Fibroblast of lung (primary cell): ENCODE measurements around the gene ZNF750. TPM values are rescaled to one million over a fixed set of nuclear protein-coding genes. Genes with fewer than 3 reads are reported as not detected.

Experiments used
- DNase-seq, 2 donors: peaks; one replicate each; pipeline versions ENCODE4 v3.0.0 to v3.0.0-alpha.2; 2010; ENCODE audit warnings: low read depth in 2 of 2
- H2AFZ ChIP-seq: 2 replicates; pipeline ENCODE4 v1.5.1; 2012; ENCODE audit warnings: low read length, control low read depth, inconsistent platforms
- H3K27ac ChIP-seq: 2 replicates; pipeline ENCODE4 v1.5.1; 2011; ENCODE audit warnings: low read length, control low read depth; ENCODE audit not compliant: insufficient read depth
- H3K27me3 ChIP-seq: 2 replicates; pipeline ENCODE4 v1.5.1; 2011; ENCODE audit warnings: mild to moderate bottlenecking, low read length; ENCODE audit not compliant: control insufficient read depth, insufficient read depth
- H3K36me3 ChIP-seq: 2 replicates; pipeline ENCODE4 v1.5.1; 2011; ENCODE audit warnings: low read length; ENCODE audit not compliant: control insufficient read depth, insufficient read depth
- H3K4me1 ChIP-seq: 2 replicates; pipeline ENCODE4 v1.5.1; 2011; ENCODE audit warnings: low read length; ENCODE audit not compliant: control insufficient read depth, insufficient read depth; ENCODE audit errors: extremely low read depth
- H3K4me2 ChIP-seq: 2 replicates; pipeline ENCODE4 v1.5.1; 2011; ENCODE audit warnings: low read length, control low read depth; ENCODE audit not compliant: insufficient read depth; ENCODE audit errors: extremely low read depth
- H3K4me3 ChIP-seq, 4 experiments: fragments of 200-600 bp in 1 of 4; sonication (generic) in 1 of 4; replicated peaks in 1 of 4; 2 replicates each; pipeline ENCODE4 v1.5.1; 2011 to 2016; ENCODE audit warnings: low read length in 4 of 4, low read depth in 3 of 4, mild to moderate bottlenecking in 3 of 4, control low read depth in 2 of 4, inconsistent platforms in 1 of 4, mixed read lengths in 1 of 4; ENCODE audit not compliant: insufficient read depth in 1 of 4; ENCODE audit errors: control extremely low read depth in 1 of 4
- H3K79me2 ChIP-seq: 2 replicates; pipeline ENCODE4 v1.5.1; 2012; ENCODE audit warnings: mild to moderate bottlenecking, low read length, inconsistent platforms; ENCODE audit not compliant: control insufficient read depth, insufficient read depth
- H3K9ac ChIP-seq: 2 replicates; pipeline ENCODE4 v1.5.1; 2011; ENCODE audit warnings: mild to moderate bottlenecking, low read length, control low read depth; ENCODE audit not compliant: insufficient read depth
- H3K9me3 ChIP-seq: 2 replicates; pipeline ENCODE4 v1.5.1; 2012; ENCODE audit warnings: low read depth, low read length; ENCODE audit not compliant: control insufficient read depth, insufficient read depth
- H4K20me1 ChIP-seq: 2 replicates; pipeline ENCODE4 v1.5.1; 2011; ENCODE audit warnings: low read length; ENCODE audit not compliant: control insufficient read depth, insufficient read depth; ENCODE audit errors: extremely low read depth
- EZH2 ChIP-seq: IDR thresholded peaks from 2 replicates; pipeline ENCODE4 v1.5.1; 2012; ENCODE audit warnings: low read length, control low read depth, mild to moderate bottlenecking; ENCODE audit errors: missing control alignments
- polyA plus RNA-seq, 2 donors: library from polyadenylated mRNA; depleted of rRNA in 1 of 2; stranded (reverse) in 1 of 2; unstranded in 1 of 2; fragments of >200 nt; gene quantifications; 2 replicates each; pipeline ENCODE4 v1.2.1, GENCODE V29; 2011 to 2012; ENCODE audit warnings: missing spikeins in 1 of 2
- total RNA-seq: library from RNA; depleted of rRNA; stranded (reverse); fragments of >200 nt; gene quantifications from 2 replicates; pipeline ENCODE4 v1.2.1, GENCODE V29; 2014
- TF ChIP-seq, protein P1 (sequence below), 2 donors: IDR thresholded peaks in 1 of 2; conservative IDR thresholded peaks in 1 of 2; 1 replicate in 1 of 2; 2 replicates in 1 of 2; pipeline ENCODE4 v1.5.1; 2011 to 2012; ENCODE audit warnings: low read length in 2 of 2, control low read depth in 1 of 2, inconsistent platforms in 1 of 2, low read depth in 1 of 2, mild to moderate bottlenecking in 1 of 2

ZNF750 gene
- total and polyA plus RNA-seq, 2 donors (not counting 1 experiment from before 2014, with no cell fraction given) = not detected

DNA sequence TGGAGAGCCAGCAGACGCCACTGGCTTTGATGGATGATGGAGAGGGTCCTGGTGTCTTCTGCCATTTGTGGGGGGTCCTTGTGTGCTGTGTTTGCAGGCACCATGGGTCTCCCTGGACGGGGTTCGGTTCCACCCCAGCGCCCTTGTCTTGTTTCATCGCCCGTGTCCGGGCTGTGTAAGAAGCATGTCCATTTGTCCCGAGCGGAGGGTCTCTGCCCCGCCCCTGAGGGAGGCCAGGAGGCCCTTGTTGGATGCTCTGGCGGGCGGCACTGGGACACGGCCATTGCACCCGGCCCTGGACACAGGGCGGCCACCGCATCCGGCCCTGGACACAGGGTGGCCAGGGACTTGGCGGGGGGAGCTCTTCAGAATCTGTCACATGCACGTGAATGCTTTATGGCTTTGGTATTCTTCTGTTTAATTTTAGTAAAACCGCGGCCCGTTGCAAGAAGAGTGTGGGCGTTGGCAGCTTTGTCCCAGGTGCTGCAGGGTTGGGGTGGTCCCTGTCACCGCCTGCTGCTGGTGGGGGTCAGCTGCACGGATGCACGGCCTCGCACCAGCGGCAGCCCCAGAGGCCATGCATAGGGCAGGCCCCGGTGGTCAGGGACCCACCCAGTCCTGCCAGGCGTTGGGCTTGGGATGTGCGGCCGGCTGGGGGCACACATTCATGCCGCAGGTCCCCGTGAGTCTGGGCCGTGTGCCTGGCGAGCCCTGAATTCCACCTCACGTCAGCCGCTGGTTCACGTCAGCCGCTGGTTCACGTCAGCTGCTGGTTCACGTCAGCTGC lies 21.0 kb upstream of the ZNF750 start:
- peaks cover 7% of the 10 kb centered on the region for H3K4me1 ChIP-seq
- no peak overlapping the region for H3K4me3 ChIP-seq
- no peaks in the 10 kb centered on the region for H3K79me2 ChIP-seq
- no peaks in the 10 kb centered on the region for H4K20me1 ChIP-seq
- no peaks in the 10 kb centered on the region for H3K9me3 ChIP-seq
- H2AFZ ChIP-seq = no peak overlapping the region
- H3K9ac ChIP-seq = no peak overlapping the region
- DNase-seq = no peak
- TF ChIP-seq, protein P1, sequence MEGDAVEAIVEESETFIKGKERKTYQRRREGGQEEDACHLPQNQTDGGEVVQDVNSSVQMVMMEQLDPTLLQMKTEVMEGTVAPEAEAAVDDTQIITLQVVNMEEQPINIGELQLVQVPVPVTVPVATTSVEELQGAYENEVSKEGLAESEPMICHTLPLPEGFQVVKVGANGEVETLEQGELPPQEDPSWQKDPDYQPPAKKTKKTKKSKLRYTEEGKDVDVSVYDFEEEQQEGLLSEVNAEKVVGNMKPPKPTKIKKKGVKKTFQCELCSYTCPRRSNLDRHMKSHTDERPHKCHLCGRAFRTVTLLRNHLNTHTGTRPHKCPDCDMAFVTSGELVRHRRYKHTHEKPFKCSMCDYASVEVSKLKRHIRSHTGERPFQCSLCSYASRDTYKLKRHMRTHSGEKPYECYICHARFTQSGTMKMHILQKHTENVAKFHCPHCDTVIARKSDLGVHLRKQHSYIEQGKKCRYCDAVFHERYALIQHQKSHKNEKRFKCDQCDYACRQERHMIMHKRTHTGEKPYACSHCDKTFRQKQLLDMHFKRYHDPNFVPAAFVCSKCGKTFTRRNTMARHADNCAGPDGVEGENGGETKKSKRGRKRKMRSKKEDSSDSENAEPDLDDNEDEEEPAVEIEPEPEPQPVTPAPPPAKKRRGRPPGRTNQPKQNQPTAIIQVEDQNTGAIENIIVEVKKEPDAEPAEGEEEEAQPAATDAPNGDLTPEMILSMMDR (conservative IDR thresholded peaks at IDR 0.05 in 1 of 2, IDR thresholded peaks at IDR 0.05 in 1 of 2; ENCODE audit: low read depth in 1 of 2, low read length in 2 of 2) = no peak
- no peak for TF ChIP-seq EZH2
- no peak overlapping the region for H3K4me2 ChIP-seq
- no peaks in the 10 kb centered on the region for H3K27me3 ChIP-seq
- H3K36me3 ChIP-seq = no peaks in the 10 kb centered on the region
- no peak overlapping the region for H3K27ac ChIP-seq

DNA sequence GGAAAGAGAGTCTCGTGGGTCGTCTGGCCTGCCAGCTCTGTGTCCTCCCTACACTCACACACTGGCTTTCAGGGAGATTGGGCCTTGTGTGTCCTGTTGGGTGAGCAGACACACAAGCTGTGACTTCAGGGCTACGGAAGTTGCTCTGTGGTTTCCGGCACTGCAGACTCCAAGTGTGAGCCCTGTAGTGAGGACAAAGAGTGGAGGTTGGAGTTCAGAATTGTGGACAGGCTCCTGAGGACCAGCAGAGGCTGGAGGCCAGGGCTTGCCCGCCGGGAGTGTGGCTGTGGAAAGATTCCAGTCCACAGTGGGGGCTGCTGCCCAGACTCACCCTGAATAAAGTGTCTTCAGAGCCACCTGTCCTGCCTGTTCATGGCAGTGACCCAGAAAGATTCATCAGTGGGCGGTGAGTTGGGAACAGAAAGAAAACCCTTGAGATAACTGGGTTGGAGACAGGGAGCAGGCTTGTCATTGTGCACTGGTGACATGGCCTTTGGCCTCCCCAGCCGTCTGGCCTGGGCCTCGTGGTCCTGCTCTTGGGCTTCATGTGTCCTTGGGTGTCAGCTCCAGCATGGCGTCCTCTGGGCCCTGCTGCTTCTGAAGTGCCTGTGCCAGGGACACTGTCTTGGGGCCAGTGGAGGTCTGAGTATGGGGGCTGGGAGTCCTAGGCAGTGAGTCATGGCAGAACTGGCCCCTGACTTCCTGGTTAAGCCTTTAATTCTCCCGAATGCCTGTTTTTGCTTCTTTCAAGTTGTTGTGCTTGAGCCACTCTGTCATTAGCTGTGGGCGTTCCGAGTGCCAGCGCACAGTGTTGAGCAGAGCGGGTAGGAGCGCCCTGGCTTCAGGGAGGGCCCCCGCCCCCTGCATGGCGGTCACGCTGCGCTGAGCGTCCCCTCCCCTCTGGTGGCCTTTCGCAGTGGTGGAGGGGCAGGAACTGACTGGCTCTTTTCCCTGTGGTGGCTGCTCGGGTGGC lies 19.9 kb upstream of the ZNF750 start:
- H3K27me3 ChIP-seq = no peaks in the 10 kb centered on the region
- peaks cover 7% of the 10 kb centered on the region for H3K4me1 ChIP-seq
- no peaks in the 10 kb centered on the region for H3K79me2 ChIP-seq
- no peaks in the 10 kb centered on the region for H3K36me3 ChIP-seq
- H3K9ac ChIP-seq = no peak overlapping the region
- TF ChIP-seq, protein P1 (conservative IDR thresholded peaks at IDR 0.05 in 1 of 2, IDR thresholded peaks at IDR 0.05 in 1 of 2; ENCODE audit: low read depth in 1 of 2, low read length in 2 of 2) = no peak
- TF ChIP-seq EZH2 = no peak
- H3K9me3 ChIP-seq = no peaks in the 10 kb centered on the region
- no peak overlapping the region for H3K4me3 ChIP-seq
- DNase-seq = peak in 1 of 2 donors; percentile 86
- no peak overlapping the region for H2AFZ ChIP-seq
- peak overlapping the region; percentile 32 for H3K27ac ChIP-seq
- H3K4me2 ChIP-seq = no peak overlapping the region
- no peaks in the 10 kb centered on the region for H4K20me1 ChIP-seq
